HEK293T (cell line): Measurements from ENCODE around the gene STXBP6.

Experiments
- BHLHE40 ChIP-seq: fragments of 450-650 bp; IDR thresholded peaks from 2 replicates; pipeline ENCODE4 v1.6.1; 2016; ENCODE audit warnings: mild to moderate bottlenecking, moderate library complexity, borderline replicate concordance
- ELF4 ChIP-seq: fragments of 450-650 bp; IDR thresholded peaks from 2 replicates; pipeline ENCODE4 v1.6.1; 2017; ENCODE audit warnings: antibody characterized with exemption
- FOXA1 ChIP-seq: fragments of 450-650 bp; IDR thresholded peaks from 2 replicates; pipeline ENCODE4 v1.6.1; 2016; ENCODE audit warnings: mild to moderate bottlenecking
- FOXK2 ChIP-seq: fragments of 450-650 bp; IDR thresholded peaks from 2 replicates; pipeline ENCODE4 v1.6.1; 2016; ENCODE audit warnings: mild to moderate bottlenecking
- LEF1 ChIP-seq: fragments of 450-650 bp; IDR thresholded peaks from 2 replicates; pipeline ENCODE4 v1.6.1; 2017; ENCODE audit warnings: mild to moderate bottlenecking, borderline replicate concordance
- NFRKB ChIP-seq: fragments of 450-650 bp; IDR thresholded peaks from 2 replicates; pipeline ENCODE4 v1.6.1; 2016; ENCODE audit warnings: mild to moderate bottlenecking, moderate library complexity
- PKNOX1 ChIP-seq: fragments of 450-650 bp; IDR thresholded peaks from 2 replicates; pipeline ENCODE4 v1.6.1; 2016
- SP1 ChIP-seq: fragments of 450-650 bp; IDR thresholded peaks from 2 replicates; pipeline ENCODE4 v1.6.1; 2017
- SUZ12 ChIP-seq: fragments of 450-650 bp; IDR thresholded peaks from 2 replicates; pipeline ENCODE4 v1.6.1; 2016; ENCODE audit warnings: mild to moderate bottlenecking
- TARDBP ChIP-seq: fragments of 450-650 bp; IDR thresholded peaks from 2 replicates; pipeline ENCODE4 v1.6.1; 2016
- ZNF384 ChIP-seq: fragments of 450-650 bp; IDR thresholded peaks from 2 replicates; pipeline ENCODE4 v1.6.1; 2016

- TF ChIP-seq ELF4 (no peak), SP1 (no peak), BHLHE40 (no peak), FOXK2 (no peak), FOXA1 (no peak), SUZ12 (no peak), ZNF384 (no peak), LEF1 (no peak), TARDBP (no peak), PKNOX1 (no peak), NFRKB (no peak)
Observed at GRCh38 chr14:25014440-25014839, 35.5 kb downstream of the STXBP6 start.
